HEK293 (cell line): ENCODE measurements around the gene HRAS.
A peak's percentile ranks its signal among the peaks of the same experiment; 100 is the strongest.

ENCODE experiments used
- CTCF ChIA-PET: fragments of 350-600 bp; formaldehyde crosslinking; extraction: SDS; loops from one replicate; lab custom pipeline; 2021; ENCODE audit warnings: antibody characterized with exemption; lab: Yijun Ruan, JAX
- POLR2A ChIA-PET: fragments of 300-600 bp; formaldehyde crosslinking; extraction: SDS; loops from one replicate; lab custom pipeline; 2020; ENCODE audit warnings: antibody characterized with exemption, inconsistent platforms; lab: Yijun Ruan, JAX
- H3K27ac ChIP-seq: fragments of 200-500 bp; sonication (Bioruptor generic); 2 replicates; pipeline ENCODE4 v1.5.1; 2014; ENCODE audit warnings: low read depth, low read length, control low read depth, inconsistent platforms; ENCODE audit errors: extremely low read depth
- H3K36me3 ChIP-seq, 2 experiments: fragments of 200-500 bp in 1 of 2; sonication (Bioruptor generic) in 1 of 2; 1 replicate in 1 of 2; 2 replicates in 1 of 2; pipeline ENCODE4 v1.5.1; 2014 to 2017; ENCODE audit warnings: inconsistent platforms in 2 of 2, low read length in 2 of 2; ENCODE audit not compliant: control insufficient read depth in 2 of 2, insufficient read depth in 1 of 2
- H3K4me1 ChIP-seq: fragments of 200-500 bp; sonication (Bioruptor generic); 2 replicates; pipeline ENCODE4 v1.5.1; 2014; ENCODE audit warnings: mild to moderate bottlenecking, low read length, inconsistent platforms; ENCODE audit not compliant: control insufficient read depth, insufficient read depth
- H3K4me3 ChIP-seq: 2 replicates; pipeline ENCODE4 v1.5.1; 2011; ENCODE audit warnings: low read depth, mild to moderate bottlenecking, control low read depth, low read length, moderate library complexity
- H3K9me3 ChIP-seq: fragments of 200-500 bp; sonication (Bioruptor generic); 2 replicates; pipeline ENCODE4 v1.5.1; 2014; ENCODE audit warnings: low read depth, low read length, inconsistent platforms; ENCODE audit not compliant: control insufficient read depth, insufficient read depth
- GFI1B ChIP-seq: fragments of 450-650 bp; formaldehyde crosslinking; IDR thresholded peaks from 2 replicates; pipeline ENCODE4 v1.5.1; 2016; ENCODE audit warnings: missing biosample characterization, missing genetic modification characterization
- MZF1 ChIP-seq: fragments of 450-650 bp; formaldehyde crosslinking; IDR thresholded peaks from 2 replicates; pipeline ENCODE4 v1.5.1; 2017; ENCODE audit warnings: missing biosample characterization, missing genetic modification characterization, borderline replicate concordance
- ZBTB1 ChIP-seq: fragments of 450-650 bp; formaldehyde crosslinking; IDR thresholded peaks from 2 replicates; pipeline ENCODE4 v1.5.1; 2016; ENCODE audit warnings: missing biosample characterization, missing genetic modification characterization
- ZBTB8A ChIP-seq: fragments of 450-650 bp; formaldehyde crosslinking; IDR thresholded peaks from 2 replicates; pipeline ENCODE4 v1.5.1; 2016; ENCODE audit warnings: missing biosample characterization, missing genetic modification characterization
- ZFP41 ChIP-seq: fragments of 450-650 bp; formaldehyde crosslinking; IDR thresholded peaks from 2 replicates; pipeline ENCODE4 v1.5.1; 2016; ENCODE audit warnings: missing biosample characterization, missing genetic modification characterization, borderline replicate concordance
- ZIC2 ChIP-seq: fragments of 450-650 bp; formaldehyde crosslinking; IDR thresholded peaks from 2 replicates; pipeline ENCODE4 v1.5.1; 2016; ENCODE audit warnings: missing biosample characterization, missing genetic modification characterization
- ZNF202 ChIP-seq: fragments of 450-650 bp; formaldehyde crosslinking; IDR thresholded peaks from 2 replicates; pipeline ENCODE4 v1.5.1; 2016; ENCODE audit warnings: missing biosample characterization, missing genetic modification characterization, borderline replicate concordance
- ZNF214 ChIP-seq: fragments of 450-650 bp; formaldehyde crosslinking; IDR thresholded peaks from 2 replicates; pipeline ENCODE4 v1.5.1; 2017; ENCODE audit warnings: missing biosample characterization, mild to moderate bottlenecking, missing genetic modification characterization, borderline replicate concordance
- ZNF221 ChIP-seq: fragments of 450-650 bp; formaldehyde crosslinking; IDR thresholded peaks from 2 replicates; pipeline ENCODE4 v1.5.1; 2017; ENCODE audit warnings: missing biosample characterization, missing genetic modification characterization, borderline replicate concordance
- ZNF354C ChIP-seq: fragments of 450-650 bp; formaldehyde crosslinking; IDR thresholded peaks from 2 replicates; pipeline ENCODE4 v1.5.1; 2016; ENCODE audit warnings: missing biosample characterization, missing genetic modification characterization, low read depth, borderline replicate concordance
- ZNF560 ChIP-seq: fragments of 450-650 bp; formaldehyde crosslinking; IDR thresholded peaks from 2 replicates; pipeline ENCODE4 v1.5.1; 2017; ENCODE audit warnings: missing biosample characterization, missing genetic modification characterization, borderline replicate concordance
- ZNF580 ChIP-seq: fragments of 450-650 bp; formaldehyde crosslinking; IDR thresholded peaks from 2 replicates; pipeline ENCODE4 v1.5.1; 2016; ENCODE audit warnings: missing biosample characterization, missing genetic modification characterization
- ZNF600 ChIP-seq: fragments of 450-650 bp; formaldehyde crosslinking; IDR thresholded peaks from 2 replicates; pipeline ENCODE4 v1.5.1; 2016; ENCODE audit warnings: missing biosample characterization, missing genetic modification characterization
- ZSCAN30 ChIP-seq: fragments of 450-650 bp; IDR thresholded peaks from 2 replicates; pipeline ENCODE4 v1.5.1; 2018; ENCODE audit warnings: missing biosample characterization, mild to moderate bottlenecking, missing genetic modification characterization, moderate library complexity

The HRAS gene

GRCh38 chr11:541433-541885, 6.1 kb upstream of the HRAS start (continued):
- no peak for TF ChIP-seq ZSCAN30 (tag by site-specific recombination)
- TF ChIP-seq ZNF560, result no peak
- TF ChIP-seq ZNF202 (tag by site-specific recombination), result no peak
- TF ChIP-seq ZNF214 (tag by site-specific recombination), result no peak
- no peak for TF ChIP-seq GFI1B (tag by site-specific recombination)
- TF ChIP-seq ZNF580 (tag by site-specific recombination), result no peak
- TF ChIP-seq ZBTB1 (tag by site-specific recombination), result no peak

GRCh38 chr11:540583-541432, 5.4 kb upstream of the HRAS start:
- POLR2A ChIA-PET, result interaction anchor here (0.6 kb wide), 1 partner anchor 12 kb away, joined by 3 read pairs; no protein-coding TSS in a partner anchor
- Histone ChIP-seq H3K4me1 (no peaks in the 10 kb centered on the region), H3K4me3 (no peak overlapping the region)

DNA sequence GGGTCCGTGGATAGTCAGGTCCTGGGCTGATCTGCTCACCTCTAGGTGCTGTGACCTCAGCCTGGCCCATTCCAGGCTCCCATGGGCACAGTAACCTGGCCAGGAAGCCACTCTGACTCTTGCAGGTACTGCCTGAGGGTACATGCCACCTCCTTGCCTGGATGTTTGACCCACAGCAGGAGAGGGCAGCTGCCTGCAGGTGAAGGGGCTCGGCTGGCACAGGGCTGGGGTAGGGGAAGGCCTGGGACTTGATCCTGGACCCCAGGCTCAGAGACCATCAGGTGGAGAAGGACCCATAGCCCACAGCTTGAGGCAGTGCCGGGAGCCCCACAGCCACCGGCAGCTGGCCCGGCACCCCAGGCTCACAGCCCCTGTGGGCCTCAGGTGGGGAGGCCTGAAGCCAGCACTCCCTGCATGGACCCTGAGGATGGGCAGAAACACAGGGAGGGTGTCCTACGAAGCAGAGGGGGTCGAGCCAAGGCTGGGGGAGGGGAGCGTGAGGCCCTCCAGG, 4.7 kb upstream of the HRAS start:
- H3K4me3 ChIP-seq, result no peak overlapping the region
- no peaks in the 10 kb centered on the region for H3K36me3 ChIP-seq
- no peak overlapping the region for H3K27ac ChIP-seq
- CTCF ChIA-PET, result no interaction called here
- TF ChIP-seq ZNF221 (tag by site-specific recombination) (no peak), ZNF354C (tag by site-specific recombination) (no peak), ZBTB8A (tag by site-specific recombination) (no peak), ZFP41 (no peak)
- no peaks in the 10 kb centered on the region for H3K4me1 ChIP-seq
- POLR2A ChIA-PET, result interaction anchor here (0.6 to 0.7 kb wide), 3 partner anchors 13 to 277 kb away, joined by 3 to 4 read pairs (median 3); no protein-coding TSS in a partner anchor
- H3K9me3 ChIP-seq, result no peaks in the 10 kb centered on the region

More at GRCh38 chr11:540583-541432, 5.4 kb upstream of the HRAS start:
- TF ChIP-seq ZIC2 (tag by site-specific recombination), result peak; percentile 31
- no peak for TF ChIP-seq ZSCAN30 (tag by site-specific recombination)
- Histone ChIP-seq H3K36me3 (no peaks in the 10 kb centered on the region), H3K27ac (no peak overlapping the region), H3K9me3 (no peaks in the 10 kb centered on the region)
- CTCF ChIA-PET, result interaction anchor here (0.7 to 0.8 kb wide), 2 partner anchors 182 to 329 kb away, joined by 3 to 4 read pairs; no protein-coding TSS in a partner anchor

DNA sequence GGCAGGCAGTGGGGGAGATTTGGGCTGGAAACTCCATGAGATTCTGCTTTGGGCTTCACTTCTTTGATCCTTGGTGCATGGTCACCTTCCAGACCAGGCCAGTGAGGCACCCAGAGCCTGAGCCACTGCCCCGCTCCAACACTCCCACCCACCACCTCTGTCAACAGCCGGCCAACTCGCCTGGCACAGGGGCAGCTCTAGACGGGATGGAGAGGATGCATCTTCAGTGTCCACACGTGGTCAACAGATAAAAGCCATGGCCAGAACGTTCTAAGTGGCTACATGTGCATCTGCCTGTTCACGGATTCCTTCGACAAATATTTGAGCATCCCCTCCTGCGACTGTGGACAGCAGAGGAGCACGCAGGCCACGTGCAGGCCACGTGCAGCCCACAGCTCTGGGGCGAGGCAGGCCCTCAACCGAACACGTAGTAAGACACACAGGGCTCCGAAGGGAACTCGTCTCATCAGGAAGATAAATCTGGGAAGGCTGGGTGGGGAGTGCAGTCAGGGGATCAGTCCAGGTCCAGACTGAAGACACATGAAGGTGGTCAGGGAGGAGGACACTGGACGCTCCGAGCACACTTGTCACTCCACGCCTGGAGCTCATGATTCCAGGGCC, 3.2 kb upstream of the HRAS start:
- TF ChIP-seq ZNF600 (tag by site-specific recombination), result 0 out of 2 replicates have a peak, but pooled peaks have one; percentile 12
- TF ChIP-seq MZF1 (tag by site-specific recombination), result no peak
- TF ChIP-seq, all 188 proteins: peak for 1
- H3K4me1 ChIP-seq, result no peaks in the 10 kb centered on the region
- no peak overlapping the region for H3K4me3 ChIP-seq
- POLR2A ChIA-PET, result interaction anchor here (0.7 kb wide), 1 partner anchor 24 kb away, joined by 4 read pairs; no protein-coding TSS in a partner anchor
- H3K9me3 ChIP-seq, result no peaks in the 10 kb centered on the region
- CTCF ChIA-PET, result interaction anchor here (1.3 kb wide), 1 partner anchor 16 kb away, joined by 3 read pairs; no protein-coding TSS in a partner anchor
- peaks cover 0 to 8% of the 10 kb centered on the region in 2 experiments; a peak in 1 of 3 replicates for H3K36me3 ChIP-seq
- H3K27ac ChIP-seq, result no peak overlapping the region
